Uterus (tissue), 2 donors: Measurements from ENCODE around the gene DNAJC2.

Experiments used
- POLR2A ChIP-seq, 2 donors: fragments of 450-650 bp; IDR thresholded peaks; one replicate each; pipeline ENCODE4 v1.6.1; 2016; ENCODE audit warnings: antibody characterized with exemption in 2 of 2, mild to moderate bottlenecking in 1 of 2, moderate library complexity in 1 of 2
- TF ChIP-seq, protein P1 (sequence below), 4 experiments: fragments of 200-600 bp in 2 of 4; fragments of 450-650 bp in 2 of 4; sonication (generic) in 2 of 4; IDR thresholded peaks; one replicate each; pipeline ENCODE4 v1.5.1; 2016 to 2019; ENCODE audit warnings: antibody characterized with exemption in 4 of 4, mild to moderate bottlenecking in 2 of 4, moderate library complexity in 1 of 4

DNA sequence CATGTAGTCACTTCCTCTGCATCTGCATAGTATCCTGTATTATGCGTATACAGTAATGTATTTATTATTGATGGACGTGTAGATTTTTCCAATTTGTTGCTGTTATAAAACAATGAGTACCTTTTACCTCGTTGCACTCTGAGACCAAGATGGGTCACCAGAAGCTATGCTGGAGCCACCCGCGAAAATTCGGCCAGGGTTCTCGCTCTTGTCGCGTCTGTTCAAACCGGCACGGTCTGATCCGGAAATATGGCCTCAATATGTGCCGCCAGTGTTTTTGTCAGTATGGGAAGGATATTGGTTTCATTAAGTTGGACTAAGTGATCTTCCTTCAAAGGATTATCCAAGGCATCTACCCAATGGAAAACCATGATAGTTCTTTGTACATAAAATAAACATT, 3.9 kb upstream of the DNAJC2 start:
- TF ChIP-seq, protein P1, sequence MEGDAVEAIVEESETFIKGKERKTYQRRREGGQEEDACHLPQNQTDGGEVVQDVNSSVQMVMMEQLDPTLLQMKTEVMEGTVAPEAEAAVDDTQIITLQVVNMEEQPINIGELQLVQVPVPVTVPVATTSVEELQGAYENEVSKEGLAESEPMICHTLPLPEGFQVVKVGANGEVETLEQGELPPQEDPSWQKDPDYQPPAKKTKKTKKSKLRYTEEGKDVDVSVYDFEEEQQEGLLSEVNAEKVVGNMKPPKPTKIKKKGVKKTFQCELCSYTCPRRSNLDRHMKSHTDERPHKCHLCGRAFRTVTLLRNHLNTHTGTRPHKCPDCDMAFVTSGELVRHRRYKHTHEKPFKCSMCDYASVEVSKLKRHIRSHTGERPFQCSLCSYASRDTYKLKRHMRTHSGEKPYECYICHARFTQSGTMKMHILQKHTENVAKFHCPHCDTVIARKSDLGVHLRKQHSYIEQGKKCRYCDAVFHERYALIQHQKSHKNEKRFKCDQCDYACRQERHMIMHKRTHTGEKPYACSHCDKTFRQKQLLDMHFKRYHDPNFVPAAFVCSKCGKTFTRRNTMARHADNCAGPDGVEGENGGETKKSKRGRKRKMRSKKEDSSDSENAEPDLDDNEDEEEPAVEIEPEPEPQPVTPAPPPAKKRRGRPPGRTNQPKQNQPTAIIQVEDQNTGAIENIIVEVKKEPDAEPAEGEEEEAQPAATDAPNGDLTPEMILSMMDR (IDR thresholded peaks at IDR 0.05), result no peak
- no peak for TF ChIP-seq POLR2A (IDR thresholded peaks at IDR 0.05)
